Activated naive CD4-positive, alpha-beta T cell treated with anti-CD3 and anti-CD28 coated beads, Interleukin-2, amount 10 ng/mL, durations not matched to agents 7 days and 5 days (primary cell): ENCODE data around the gene GRAMD4.

Source experiments
- CTCF ChIA-PET: fragments of 350-600 bp; sonication (Branson Sonifier 250); formaldehyde crosslinking; loops from one replicate; lab custom pipeline; 2021; ENCODE audit warnings: antibody characterized with exemption; lab: Charles Lee
- DNase-seq: peaks from one replicate; pipeline ENCODE4 v3.0.0-alpha.2; 2020
- H3K27ac Mint-ChIP-seq: one replicate; pipeline ENCODE4 v1.8.0; 2021; ENCODE audit warnings: mild to moderate bottlenecking, moderate library complexity, mixed read lengths
- H3K27me3 Mint-ChIP-seq: one replicate; pipeline ENCODE4 v1.8.0; 2021; ENCODE audit warnings: mild to moderate bottlenecking, mixed read lengths
- H3K36me3 Mint-ChIP-seq: one replicate; pipeline ENCODE4 v1.8.0; 2021; ENCODE audit warnings: mixed read lengths
- H3K4me1 Mint-ChIP-seq: one replicate; pipeline ENCODE4 v1.8.0; 2021; ENCODE audit warnings: mixed read lengths
- H3K4me3 Mint-ChIP-seq: one replicate; pipeline ENCODE4 v1.8.0; 2021; ENCODE audit warnings: mild to moderate bottlenecking, moderate library complexity, mixed read lengths
- H3K9me3 Mint-ChIP-seq: one replicate; pipeline ENCODE4 v1.8.0; 2021; ENCODE audit warnings: mixed read lengths

GRAMD4 gene

DNA sequence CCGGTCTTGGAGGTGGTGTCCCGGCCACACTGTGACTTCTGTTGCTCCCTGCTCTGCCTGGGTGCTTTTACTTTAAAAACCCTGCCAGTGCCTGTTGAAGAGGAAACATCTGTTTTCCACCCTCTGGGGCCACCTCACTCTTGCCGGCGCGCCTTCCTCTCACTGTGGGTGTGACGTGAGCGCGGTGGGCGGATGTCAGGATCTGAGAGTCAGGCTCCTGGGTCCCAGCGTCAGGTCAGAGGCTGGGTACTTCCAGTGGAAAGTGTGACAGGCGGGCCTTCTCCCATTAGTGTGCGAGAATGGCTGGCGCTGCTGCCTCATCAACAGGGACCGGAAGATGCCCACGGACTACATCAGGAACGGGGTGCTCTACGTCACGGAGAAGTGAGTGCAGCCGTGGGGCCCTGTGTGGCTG, 54.2 kb downstream of the GRAMD4 start:
- peaks cover 34% of the 10 kb centered on the region for H3K4me1 Mint-ChIP-seq
- H3K27me3 Mint-ChIP-seq = no peaks in the 10 kb centered on the region
- CTCF ChIA-PET = interaction anchor here (1.1 kb wide), 1 partner anchor 111 kb away, joined by 6 read pairs; no protein-coding TSS in a partner anchor
- peak; percentile 95 for DNase-seq
- peak overlapping the region; percentile 88 for H3K27ac Mint-ChIP-seq
- H3K9me3 Mint-ChIP-seq = no peaks in the 10 kb centered on the region
- H3K36me3 Mint-ChIP-seq = peaks cover 10% of the 10 kb centered on the region
- H3K4me3 Mint-ChIP-seq = peak overlapping the region; percentile 73

DNA sequence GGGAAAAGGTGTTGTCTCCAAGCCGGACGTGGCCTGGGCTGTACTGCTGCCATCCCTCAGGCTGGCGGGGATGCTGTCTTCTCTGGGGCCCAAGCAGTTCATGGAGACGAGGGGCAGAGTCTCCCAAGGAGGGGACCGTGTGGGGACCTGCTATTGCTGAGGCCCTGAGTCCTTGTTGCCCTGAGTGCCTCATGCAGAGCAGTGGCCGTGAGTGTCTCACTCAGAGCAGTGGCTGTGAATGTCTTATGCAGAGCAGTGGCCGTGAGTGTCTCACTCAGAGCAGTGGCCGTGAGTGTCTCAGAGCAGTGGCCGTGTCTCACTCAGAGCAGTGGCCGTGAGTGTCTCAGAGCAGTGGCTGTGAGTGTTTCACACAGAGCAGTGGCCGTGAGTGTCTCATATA, 54.7 kb downstream of the GRAMD4 start:
- Mint-ChIP-seq H3K4me3 (peak overlapping the region; percentile 73), H3K9me3 (no peaks in the 10 kb centered on the region), H3K36me3 (peaks cover 10% of the 10 kb centered on the region), H3K27ac (peak overlapping the region; percentile 88), H3K4me1 (peaks cover 34% of the 10 kb centered on the region), H3K27me3 (no peaks in the 10 kb centered on the region)
- CTCF ChIA-PET = no interaction called here
- DNase-seq = no peak

DNA sequence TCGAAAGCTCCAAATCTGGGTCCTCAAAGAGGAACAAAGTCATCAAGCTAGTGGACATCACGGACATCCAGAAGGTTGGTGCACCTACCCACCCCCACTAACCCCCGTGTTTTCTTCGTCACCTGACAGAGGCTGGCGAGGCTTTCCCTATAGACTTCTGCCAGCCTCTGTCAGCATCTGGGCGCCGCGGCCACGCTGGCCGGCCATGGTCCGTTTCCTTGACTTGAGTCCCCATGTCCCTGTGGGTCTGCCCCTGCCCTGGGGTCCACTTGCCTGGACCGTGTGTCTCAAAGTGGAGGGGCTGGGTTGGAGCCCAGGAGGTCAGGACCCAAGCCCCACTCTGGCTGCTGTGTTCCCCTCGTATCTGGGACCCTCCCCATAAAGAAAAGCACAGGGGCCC, 55.3 kb downstream of the GRAMD4 start:
- Mint-ChIP-seq H3K36me3 (peaks cover 10% of the 10 kb centered on the region), H3K9me3 (no peaks in the 10 kb centered on the region), H3K27ac (no peak overlapping the region), H3K4me3 (no peak overlapping the region), H3K27me3 (no peaks in the 10 kb centered on the region), H3K4me1 (peaks cover 34% of the 10 kb centered on the region)
- CTCF ChIA-PET = interaction anchor here (0.7 kb wide), 1 partner anchor 112 kb away, joined by 5 read pairs; no protein-coding TSS in a partner anchor
- DNase-seq = no peak

DNA sequence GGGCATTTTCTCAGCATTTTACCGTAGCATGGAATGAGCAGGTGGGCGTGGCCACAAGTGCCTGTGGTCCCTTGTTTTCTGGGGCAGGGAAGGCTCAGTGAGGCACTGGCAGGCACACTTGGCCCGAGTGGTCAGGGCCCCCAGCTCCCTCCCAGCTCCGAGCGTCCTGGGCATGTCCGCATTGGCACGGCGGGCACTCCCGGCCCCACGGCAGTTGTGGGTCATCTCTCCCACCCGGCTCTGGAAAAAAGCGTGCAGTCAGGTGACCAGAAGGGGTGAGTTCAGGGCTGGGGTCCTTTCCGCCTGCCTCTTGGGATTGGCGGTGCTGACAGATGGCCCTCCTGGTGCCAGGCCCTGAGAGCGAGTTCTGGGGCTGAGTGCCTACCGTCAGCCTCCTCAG, 55.8 kb downstream of the GRAMD4 start:
- no peaks in the 10 kb centered on the region for H3K27me3 Mint-ChIP-seq
- CTCF ChIA-PET = interaction anchor here (0.7 kb wide), 1 partner anchor 113 kb away, joined by 5 read pairs; no protein-coding TSS in a partner anchor
- peaks cover 10% of the 10 kb centered on the region for H3K36me3 Mint-ChIP-seq
- peaks cover 34% of the 10 kb centered on the region for H3K4me1 Mint-ChIP-seq
- DNase-seq = no peak
- no peak overlapping the region for H3K4me3 Mint-ChIP-seq
- H3K27ac Mint-ChIP-seq = no peak overlapping the region
- no peaks in the 10 kb centered on the region for H3K9me3 Mint-ChIP-seq

DNA sequence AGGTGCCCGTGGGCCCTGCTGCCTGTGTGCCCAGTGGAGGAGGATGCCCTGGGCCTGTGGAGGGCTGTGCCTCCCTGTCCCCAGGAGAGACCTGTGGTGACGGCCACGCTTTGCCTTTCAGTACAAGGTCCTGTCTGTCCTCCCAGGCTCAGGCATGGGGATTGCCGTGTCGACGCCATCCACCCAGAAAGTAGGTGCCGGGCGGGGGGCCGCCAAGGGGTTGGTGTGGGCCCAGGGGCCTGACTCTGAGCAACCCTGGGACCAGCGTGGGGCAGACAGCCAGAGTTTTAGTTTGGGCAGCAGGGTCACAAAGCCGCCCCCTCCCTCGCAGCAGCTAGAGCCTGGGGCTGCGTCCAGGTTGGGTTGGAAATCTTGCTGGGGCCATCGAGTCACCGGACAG, 56.3 kb downstream of the GRAMD4 start:
- CTCF ChIA-PET = no interaction called here
- Mint-ChIP-seq H3K9me3 (no peaks in the 10 kb centered on the region), H3K36me3 (peaks cover 10% of the 10 kb centered on the region), H3K27ac (no peak overlapping the region), H3K4me3 (no peak overlapping the region), H3K4me1 (peaks cover 34% of the 10 kb centered on the region), H3K27me3 (no peaks in the 10 kb centered on the region)
- DNase-seq = no peak

DNA sequence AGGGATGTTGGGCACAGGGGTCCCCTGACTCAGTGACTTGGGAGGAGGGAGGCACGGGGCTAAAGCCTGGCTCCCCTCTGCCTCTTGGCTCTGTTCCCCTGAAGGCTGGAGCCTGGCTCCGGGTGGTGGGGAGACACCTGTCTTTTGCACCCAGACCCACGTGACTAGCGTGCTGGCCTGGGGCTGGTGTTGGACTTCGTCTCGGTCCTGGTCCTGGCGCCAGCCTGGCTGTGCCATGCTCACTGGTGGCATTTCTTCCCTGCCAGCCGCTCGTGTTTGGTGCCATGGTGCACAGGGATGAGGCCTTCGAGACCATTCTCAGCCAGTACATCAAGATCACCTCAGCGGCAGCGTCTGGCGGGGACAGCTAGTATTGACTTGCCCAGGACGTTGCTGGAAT, 56.7 kb downstream of the GRAMD4 start:
- Mint-ChIP-seq H3K4me1 (peaks cover 34% of the 10 kb centered on the region), H3K27ac (no peak overlapping the region), H3K9me3 (no peaks in the 10 kb centered on the region), H3K4me3 (no peak overlapping the region), H3K36me3 (peaks cover 10% of the 10 kb centered on the region), H3K27me3 (no peaks in the 10 kb centered on the region)
- CTCF ChIA-PET = no interaction called here
- no peak for DNase-seq

DNA sequence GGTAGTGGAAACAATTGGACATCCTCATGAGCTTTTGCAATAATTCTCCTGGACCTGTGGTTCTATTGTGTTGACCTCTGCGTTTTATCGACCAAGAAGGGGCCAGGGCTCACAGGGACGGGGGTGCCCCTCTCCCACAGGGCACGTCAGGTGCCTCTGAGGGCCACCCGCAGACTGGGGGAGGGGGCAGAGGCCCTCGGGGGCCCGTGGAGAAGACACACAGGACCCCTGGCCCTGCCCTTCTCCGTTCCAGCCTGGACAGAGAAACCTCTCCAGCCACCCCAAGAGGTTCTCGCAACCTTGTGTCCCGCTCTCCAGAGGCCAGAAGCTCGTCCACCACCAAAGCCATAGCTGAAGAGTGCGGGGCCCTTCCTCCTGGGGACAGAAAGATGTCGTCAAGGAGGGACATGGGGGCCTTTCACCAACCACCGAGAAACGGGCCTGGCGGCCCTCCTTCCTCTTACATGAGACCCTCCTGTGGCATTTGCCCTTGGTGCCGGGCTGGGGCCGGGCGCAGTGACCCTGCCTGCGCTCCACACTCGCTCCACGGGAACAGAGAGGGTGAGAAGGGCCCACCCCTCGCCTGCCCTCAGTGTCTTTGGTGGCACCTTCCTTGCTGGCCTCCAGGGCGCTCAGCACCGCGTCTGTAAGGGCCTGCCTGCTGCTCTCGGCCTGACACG, 57.3 kb downstream of the GRAMD4 start:
- peaks cover 32% of the 10 kb centered on the region for H3K4me1 Mint-ChIP-seq
- no peaks in the 10 kb centered on the region for H3K9me3 Mint-ChIP-seq
- no peak overlapping the region for H3K4me3 Mint-ChIP-seq
- CTCF ChIA-PET = interaction anchor here (0.6 kb wide), 1 partner anchor 931 kb away, joined by 3 read pairs; no protein-coding TSS in a partner anchor
- no peaks in the 10 kb centered on the region for H3K27me3 Mint-ChIP-seq
- H3K27ac Mint-ChIP-seq = no peak overlapping the region
- H3K36me3 Mint-ChIP-seq = peaks cover 12% of the 10 kb centered on the region
- DNase-seq = no peak

DNA sequence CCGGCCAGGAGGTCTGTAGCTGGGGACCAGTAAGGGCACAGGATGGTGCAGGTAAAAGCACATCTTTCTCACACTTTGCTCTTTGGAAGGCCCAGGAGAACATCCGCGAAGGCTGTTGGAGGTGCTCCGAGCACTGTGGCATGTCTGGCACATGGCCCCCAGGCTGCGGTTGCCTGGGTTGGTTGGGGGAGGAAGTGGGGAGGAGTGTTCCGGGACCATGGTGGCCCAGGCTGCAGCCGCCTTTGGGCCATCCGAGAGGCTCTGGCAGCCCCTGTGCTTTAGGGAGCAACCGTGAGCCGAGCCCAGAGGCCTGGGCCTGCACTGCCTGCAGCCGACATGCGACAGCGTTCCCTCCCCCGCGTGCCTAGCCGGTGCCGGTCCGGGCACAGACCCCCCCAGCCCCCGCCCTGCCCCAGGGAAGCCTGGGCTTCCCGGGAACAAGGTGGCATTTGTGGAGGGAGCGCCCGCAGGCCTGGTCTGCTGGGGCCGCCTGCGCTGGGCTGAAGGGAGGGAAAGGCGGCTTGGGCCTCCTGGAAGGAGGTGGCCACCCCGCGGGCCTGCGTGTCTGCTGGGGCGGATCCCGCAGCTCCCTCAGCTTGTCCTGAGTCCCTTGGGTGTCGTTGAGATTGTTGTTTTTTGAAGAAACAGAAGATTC, 57.9 kb downstream of the GRAMD4 start:
- peaks cover 26% of the 10 kb centered on the region for H3K4me1 Mint-ChIP-seq
- no peaks in the 10 kb centered on the region for H3K27me3 Mint-ChIP-seq
- H3K27ac Mint-ChIP-seq = no peak overlapping the region
- no peaks in the 10 kb centered on the region for H3K9me3 Mint-ChIP-seq
- CTCF ChIA-PET = interaction anchor here (0.6 to 0.7 kb wide), 2 partner anchors 114 to 931 kb away, joined by 3 read pairs; no protein-coding TSS in a partner anchor
- no peak for DNase-seq
- no peak overlapping the region for H3K4me3 Mint-ChIP-seq
- H3K36me3 Mint-ChIP-seq = peaks cover 12% of the 10 kb centered on the region

DNA sequence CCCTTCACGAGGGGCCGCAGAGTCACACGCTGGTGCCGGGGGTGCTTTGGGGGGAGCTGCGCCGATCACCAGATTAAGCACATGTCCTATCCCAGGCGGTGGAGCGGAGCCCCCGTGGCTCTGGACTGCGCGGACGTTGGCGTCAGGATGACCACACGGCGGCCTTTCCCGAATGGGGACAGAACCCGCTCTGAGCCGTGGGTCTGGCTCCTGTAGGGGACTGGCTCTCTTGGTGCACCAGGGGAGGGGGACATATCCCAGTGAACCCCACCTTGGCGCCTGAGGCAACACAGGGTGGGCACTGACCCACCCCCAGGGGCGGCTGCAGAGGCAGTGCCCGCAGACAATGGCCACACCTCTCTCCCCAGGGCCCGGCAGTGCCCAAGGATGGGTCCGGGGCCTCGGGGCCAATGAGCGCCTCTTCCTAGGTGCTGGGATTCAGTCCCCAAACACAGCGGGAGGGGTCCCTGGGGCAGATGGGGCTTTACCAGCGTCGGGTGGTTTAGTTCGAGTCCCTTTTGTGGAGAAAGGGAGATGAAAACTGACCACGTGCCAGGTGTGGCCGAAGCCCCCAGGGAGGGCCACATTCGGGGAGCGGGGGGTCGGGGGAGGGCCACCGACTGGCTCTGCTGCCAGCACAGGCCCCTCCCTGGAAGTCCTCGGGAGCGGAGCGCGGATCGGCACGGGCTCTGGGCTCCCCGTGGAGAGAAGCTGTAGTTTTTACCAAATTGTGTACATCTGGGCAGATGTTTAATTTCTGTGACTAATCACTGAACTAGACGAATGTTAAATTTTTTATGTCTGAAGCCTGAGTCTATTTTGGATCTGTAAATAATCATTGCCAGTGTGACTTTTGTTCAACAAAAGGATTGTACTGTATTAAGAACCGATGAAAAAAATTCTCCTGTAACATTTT, 58.9 kb downstream of the GRAMD4 start:
- H3K4me1 Mint-ChIP-seq = peaks cover 19% of the 10 kb centered on the region
- CTCF ChIA-PET = interaction anchor here (0.7 kb wide), 1 partner anchor 115 kb away, joined by 3 read pairs; no protein-coding TSS in a partner anchor
- H3K27ac Mint-ChIP-seq = no peak overlapping the region
- no peaks in the 10 kb centered on the region for H3K9me3 Mint-ChIP-seq
- no peaks in the 10 kb centered on the region for H3K27me3 Mint-ChIP-seq
- no peak overlapping the region for H3K4me3 Mint-ChIP-seq
- peaks cover 14% of the 10 kb centered on the region for H3K36me3 Mint-ChIP-seq
- DNase-seq = no peak

DNA sequence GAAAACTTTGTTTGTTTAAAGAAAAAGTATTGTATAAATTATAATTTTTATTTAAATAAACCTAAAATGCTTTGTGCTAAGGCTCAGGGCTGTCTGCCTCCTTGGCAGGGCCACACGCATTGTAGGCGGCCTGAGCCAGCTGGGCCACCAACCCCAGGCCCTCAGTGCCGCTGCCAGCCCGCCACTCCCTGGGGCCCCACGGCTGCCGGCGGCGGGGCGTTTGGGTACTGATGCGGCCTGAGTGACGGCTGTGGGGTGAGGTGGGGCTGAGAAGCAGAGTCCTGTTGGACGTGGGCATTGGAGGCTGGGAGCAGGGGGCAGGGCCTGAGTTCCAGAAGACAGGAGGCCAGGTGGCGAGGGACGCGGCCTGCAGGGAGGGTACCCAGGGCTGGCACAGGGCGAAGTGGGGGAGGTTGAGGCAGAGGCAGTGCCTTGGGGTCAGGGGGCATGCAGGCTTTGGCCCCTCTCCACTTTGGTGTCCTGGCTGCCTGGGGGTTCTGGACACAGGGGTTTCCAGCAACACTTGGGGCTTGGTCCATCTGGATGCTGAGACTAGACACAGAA, 59.6 kb downstream of the GRAMD4 start:
- DNase-seq = no peak
- CTCF ChIA-PET = no interaction called here
- H3K9me3 Mint-ChIP-seq = no peaks in the 10 kb centered on the region
- peaks cover 17% of the 10 kb centered on the region for H3K4me1 Mint-ChIP-seq
- H3K27ac Mint-ChIP-seq = no peak overlapping the region
- peaks cover 15% of the 10 kb centered on the region for H3K36me3 Mint-ChIP-seq
- no peaks in the 10 kb centered on the region for H3K27me3 Mint-ChIP-seq
- H3K4me3 Mint-ChIP-seq = no peak overlapping the region

DNA sequence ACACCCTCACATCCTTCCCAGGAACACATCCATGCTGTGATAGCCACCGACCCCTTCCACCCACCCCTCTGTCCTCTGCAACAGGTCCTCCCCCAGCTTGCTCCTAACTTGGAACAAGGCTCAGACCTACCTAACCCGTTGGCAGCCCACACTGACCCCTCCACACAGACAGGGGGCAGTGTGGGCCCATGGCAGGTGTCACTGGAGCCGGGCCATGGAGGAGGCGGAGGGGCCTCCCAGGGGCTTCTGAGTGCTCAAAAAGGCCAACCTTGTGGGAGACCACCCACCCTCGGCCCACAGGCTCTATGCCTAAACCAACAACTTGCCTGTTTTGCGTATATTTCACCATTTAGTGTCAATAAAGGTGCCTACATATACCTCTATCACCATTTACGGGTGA, 60.8 kb downstream of the GRAMD4 start:
- Mint-ChIP-seq H3K9me3 (no peaks in the 10 kb centered on the region), H3K27me3 (no peaks in the 10 kb centered on the region), H3K4me3 (no peak overlapping the region), H3K27ac (no peak overlapping the region), H3K4me1 (peaks cover 23% of the 10 kb centered on the region), H3K36me3 (peaks cover 27% of the 10 kb centered on the region)
- peak; percentile 44 for DNase-seq
- CTCF ChIA-PET = interaction anchor here (3.3 kb wide), 1 partner anchor 117 kb away, joined by 14 read pairs; no protein-coding TSS in a partner anchor

DNA sequence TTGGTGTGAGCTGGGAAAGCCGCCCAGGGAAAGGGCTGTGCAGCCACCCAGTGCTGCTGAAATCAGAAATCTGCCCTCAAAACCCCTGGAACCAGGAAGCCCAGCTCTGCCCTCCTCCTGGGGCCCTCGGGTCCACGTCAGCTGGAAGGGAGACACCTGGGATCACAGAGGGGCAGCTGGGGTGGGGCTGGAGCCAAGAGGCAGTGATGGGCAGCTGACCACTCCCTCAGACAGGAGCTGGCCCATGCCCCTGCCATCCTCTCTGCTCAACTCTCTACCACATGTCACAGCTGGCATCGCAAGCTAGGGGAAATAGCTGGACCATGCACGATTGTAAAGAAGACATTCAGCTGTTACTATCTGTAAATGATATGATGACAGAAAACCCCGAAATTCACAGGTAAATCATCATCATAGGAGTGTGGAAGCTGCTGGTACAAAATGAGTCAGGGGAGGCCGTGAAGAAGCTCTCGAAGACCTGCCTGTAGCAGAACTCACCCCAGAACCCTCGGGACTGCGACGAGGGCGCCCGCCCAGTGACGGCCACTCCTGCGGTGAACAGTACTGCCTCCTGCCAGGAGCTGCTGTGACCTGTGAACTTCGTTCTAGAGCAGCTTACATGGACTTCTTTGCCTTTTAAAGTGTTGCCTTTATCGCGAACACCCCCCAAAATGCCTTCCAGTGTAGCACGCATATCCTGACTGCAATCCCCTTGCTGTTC, 62.0 kb downstream of the GRAMD4 start:
- DNase-seq = no peak
- peaks cover 31% of the 10 kb centered on the region for H3K4me1 Mint-ChIP-seq
- H3K27me3 Mint-ChIP-seq = no peaks in the 10 kb centered on the region
- H3K4me3 Mint-ChIP-seq = no peak overlapping the region
- H3K27ac Mint-ChIP-seq = peak overlapping the region; percentile 5
- CTCF ChIA-PET = interaction anchor here (0.9 to 3.3 kb wide), 2 partner anchors 114 to 119 kb away, joined by 4 to 14 read pairs; no protein-coding TSS in a partner anchor
- H3K36me3 Mint-ChIP-seq = peaks cover 34% of the 10 kb centered on the region
- H3K9me3 Mint-ChIP-seq = no peaks in the 10 kb centered on the region

DNA sequence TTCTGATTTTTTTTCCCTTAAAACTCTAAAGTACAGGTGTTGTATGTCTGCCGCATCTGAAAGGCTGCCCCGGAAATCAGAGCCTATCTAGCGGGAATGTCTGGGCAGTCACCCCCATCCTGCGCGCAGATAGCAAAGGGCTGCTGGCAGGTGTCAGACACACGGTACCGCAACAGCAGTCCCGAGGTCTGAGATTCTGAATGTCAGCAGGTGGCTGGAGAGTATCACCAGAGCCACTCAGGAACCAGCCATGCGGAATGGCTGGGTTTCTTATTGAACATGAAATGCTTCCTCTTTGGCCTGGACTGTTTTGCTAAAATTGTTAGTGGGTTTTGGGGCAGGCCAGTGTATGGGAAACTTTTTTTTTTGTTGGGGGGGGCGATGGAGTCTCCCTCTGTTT, 64.5 kb downstream of the GRAMD4 start:
- CTCF ChIA-PET = no interaction called here
- Mint-ChIP-seq H3K4me1 (peaks cover 33% of the 10 kb centered on the region), H3K27ac (peak overlapping the region; percentile 33), H3K27me3 (no peaks in the 10 kb centered on the region), H3K9me3 (no peaks in the 10 kb centered on the region), H3K4me3 (no peak overlapping the region), H3K36me3 (peaks cover 37% of the 10 kb centered on the region)
- no peak for DNase-seq
